HG03103 (cell line): ENCODE data around the gene TAF12.
"Not testable (repeated sequence)": the region's sequence is repeated elsewhere in the genome, so short reads cannot be mapped to it uniquely, and the experiment has no call there.

Experiments used
- ATAC-seq: cut with Tn5 transposase; IDR thresholded peaks from one replicate; pipeline ENCODE4 v1.9.1; 2021; ENCODE audit warnings: low read depth; ENCODE audit not compliant: unreplicated experiment

TAF12 gene

GRCh38 chr1:28642847-28643635 lies at the start of gene TAF12:
Gene TAF12, minus strand, starts transcription at chr1:28643067. Its CDS starts 20,986 bp downstream, at chr1:28622081.
- ATAC-seq = peak; percentile 62

GRCh38 chr1:28691627-28692026 lies 48.8 kb upstream of the TAF12 start:
- ATAC-seq = not testable (repeated sequence)

DNA sequence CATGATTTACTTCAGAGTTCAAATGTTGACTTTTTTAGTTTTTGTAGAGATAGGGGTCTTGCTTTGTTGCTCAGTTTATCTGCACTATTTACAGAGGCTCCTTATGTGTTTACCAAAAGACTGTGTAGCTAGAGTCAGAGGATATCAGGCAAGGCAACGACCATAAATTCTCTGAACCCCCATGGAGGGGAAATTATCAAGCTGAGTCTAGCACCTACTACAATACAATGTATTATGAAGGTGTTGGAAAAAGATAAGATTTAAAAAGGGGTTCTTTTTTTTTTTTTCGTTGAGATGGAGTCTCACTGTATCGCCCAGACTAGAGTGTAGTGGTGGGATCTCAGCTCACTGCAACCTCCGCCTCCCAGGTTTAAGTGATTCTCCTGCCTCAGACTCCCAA lies 42.1 kb upstream of the TAF12 start:
- no peak for ATAC-seq

DNA sequence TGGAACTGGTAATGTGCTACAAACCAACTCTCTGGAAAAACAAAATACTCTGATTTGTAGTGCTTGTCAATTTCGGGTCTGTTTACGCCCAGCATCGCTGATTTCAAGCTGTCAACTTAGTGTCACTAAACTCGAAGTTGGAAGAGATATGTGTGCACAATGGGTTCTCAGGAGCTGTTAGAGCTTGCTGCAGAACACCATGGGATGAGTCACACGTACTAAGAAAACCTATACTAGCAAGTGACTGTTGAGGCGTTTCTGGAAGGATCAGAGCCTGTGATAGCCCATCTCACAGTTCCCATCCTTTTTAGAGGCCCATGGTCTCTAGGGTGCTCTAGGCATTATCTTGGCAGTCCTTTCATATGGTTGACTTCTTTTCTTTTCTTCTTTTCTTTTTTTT lies 40.0 kb upstream of the TAF12 start:
- ATAC-seq = no peak

DNA sequence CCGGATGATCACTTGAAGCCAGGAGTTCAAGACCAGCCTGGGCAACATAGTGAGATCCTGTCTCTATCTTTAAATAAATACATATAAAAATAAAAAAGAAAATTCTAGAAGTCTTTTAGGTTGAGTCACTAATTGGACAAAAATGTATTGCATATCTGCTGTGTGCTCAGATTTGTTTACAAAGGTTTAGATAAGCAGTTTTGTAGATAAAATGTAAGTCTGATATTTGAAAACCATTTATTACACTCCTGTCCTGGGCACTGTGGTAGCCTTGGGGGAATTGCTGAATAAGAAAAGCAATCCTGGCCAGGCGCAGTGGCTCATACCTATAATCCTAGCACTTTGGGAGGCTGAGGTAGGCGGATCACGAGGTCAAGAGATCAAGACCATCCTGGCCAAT lies 37.3 kb upstream of the TAF12 start:
- ATAC-seq = no peak

DNA sequence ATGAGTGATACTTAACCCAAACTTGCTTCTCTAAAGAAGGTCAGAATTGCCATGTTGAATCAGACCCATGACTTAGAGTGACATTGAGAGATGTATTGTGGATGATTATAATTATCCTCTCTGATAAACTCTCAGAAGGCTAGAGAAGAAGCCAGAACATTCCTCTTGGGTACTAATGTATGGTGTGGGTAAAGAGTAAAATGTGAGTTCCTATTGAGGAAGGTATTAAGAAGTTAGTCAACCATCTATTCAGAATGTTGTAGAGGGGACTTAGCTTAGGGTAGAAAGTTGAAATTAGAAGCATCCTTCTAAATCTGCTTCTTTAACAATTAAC lies 33.0 kb upstream of the TAF12 start:
- ATAC-seq = no peak

DNA sequence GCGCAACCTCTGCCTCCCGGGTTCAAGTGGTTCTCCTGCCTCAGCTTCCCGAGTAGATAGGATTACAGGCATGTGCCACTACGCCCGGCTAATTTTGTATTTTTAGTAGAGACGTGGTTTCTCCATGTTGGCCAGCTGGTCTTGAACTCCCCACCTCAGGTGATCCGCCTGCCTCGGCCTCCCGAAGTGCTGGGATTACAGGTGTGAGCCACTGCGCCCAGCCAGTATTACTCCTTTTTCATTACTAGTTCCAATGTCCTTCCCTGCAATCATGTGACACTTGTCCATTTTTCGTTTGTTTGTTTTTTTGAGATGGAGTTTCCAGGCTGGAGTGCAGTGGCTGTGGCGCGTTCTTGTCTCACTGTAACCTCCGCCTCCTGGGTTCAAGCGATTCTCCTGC lies 30.1 kb upstream of the TAF12 start:
- ATAC-seq = not testable (repeated sequence)

DNA sequence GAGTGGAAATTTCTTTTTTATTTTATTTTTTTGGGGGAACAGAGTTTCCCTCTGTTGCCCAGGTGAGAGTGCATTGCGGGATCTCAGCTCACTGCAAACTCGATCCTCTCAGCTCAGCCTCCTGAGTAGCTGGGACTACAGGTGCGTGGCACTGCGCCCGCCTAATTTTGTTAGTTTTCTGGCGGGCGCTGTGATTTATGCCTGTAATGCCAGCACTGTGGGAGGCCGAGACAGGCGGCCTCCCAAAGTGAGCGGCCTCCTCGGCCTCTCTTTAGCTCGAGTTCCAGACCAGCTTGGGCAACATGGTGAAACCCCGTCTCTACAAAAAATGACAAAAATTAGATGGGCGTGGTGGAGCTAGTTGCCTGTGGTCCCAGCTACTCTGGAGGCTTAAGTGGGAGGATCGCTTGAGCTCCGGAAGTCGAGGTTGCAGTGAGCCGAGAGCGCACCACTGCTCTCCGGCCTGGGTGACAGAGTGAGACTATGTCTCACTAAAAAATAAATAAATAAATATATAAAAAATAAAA lies 28.4 kb upstream of the TAF12 start:
- ATAC-seq = no peak

DNA sequence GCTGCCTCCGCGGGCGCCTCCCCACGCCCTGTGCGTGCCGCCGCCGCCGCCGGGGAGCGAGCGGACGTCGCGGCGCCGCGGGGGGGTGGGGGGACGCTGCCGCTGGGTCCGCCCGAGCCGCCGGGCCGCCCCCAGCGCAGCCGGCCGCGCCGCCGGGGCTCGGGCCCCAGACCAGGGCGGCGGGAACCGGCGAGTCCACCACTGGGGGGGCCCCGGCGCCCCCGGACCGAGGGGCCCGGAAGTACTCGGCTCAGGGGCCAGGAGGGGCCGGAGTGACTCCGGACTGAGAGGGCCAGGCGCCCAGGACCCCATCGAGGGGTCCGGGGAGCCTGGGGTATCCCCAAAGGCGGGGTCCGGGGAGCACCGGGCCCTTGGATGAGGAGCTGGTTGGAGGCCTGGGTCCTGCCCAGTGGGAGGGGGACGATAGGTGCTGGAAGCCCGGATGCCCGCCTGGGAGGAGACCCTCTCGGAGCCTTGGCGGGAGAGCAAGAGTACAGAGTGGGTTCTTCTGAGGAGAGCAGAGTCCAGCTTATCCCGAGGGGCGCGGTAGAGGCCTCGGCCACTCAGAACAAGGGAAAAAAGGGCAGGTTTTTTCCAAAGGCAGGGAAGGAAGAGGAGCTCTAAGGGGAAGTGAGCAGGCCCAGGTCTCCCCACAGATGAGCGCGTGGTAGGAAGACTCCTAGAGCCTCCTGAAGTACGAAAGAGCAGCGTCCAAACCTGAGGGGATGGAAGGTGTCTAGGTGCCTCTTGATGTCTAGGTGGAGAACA lies 26.3 kb upstream of the TAF12 start:
- ATAC-seq = peak; percentile 40

- peak; percentile 59 for ATAC-seq
Measured at GRCh38 chr1:28668191-28668955, 25.5 kb upstream of the TAF12 start, which contains the start of gene GMEB1. Gene GMEB1, plus strand, starts transcription at chr1:28668784. Its CDS starts 14,829 bp downstream, at chr1:28683613.

DNA sequence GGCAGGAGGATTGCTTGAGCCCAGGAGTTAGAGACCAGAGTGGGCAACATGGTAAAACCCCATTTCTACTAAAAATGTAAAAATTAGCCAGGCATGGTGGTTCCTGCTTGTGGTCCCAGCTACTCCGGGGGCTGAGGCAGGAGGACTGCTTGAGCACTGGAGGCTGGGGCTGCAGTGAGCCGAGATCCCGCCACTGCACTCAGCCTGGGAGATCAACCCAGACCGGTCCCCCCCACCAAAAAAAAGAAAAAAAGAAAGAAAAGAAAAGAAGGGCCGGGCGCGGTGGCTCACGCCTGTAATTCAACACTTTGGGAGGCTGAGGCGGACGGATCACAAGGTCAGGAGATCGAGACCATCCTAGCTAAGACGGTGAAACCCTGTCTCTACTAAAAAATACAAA lies 23.9 kb upstream of the TAF12 start:
- no peak for ATAC-seq

DNA sequence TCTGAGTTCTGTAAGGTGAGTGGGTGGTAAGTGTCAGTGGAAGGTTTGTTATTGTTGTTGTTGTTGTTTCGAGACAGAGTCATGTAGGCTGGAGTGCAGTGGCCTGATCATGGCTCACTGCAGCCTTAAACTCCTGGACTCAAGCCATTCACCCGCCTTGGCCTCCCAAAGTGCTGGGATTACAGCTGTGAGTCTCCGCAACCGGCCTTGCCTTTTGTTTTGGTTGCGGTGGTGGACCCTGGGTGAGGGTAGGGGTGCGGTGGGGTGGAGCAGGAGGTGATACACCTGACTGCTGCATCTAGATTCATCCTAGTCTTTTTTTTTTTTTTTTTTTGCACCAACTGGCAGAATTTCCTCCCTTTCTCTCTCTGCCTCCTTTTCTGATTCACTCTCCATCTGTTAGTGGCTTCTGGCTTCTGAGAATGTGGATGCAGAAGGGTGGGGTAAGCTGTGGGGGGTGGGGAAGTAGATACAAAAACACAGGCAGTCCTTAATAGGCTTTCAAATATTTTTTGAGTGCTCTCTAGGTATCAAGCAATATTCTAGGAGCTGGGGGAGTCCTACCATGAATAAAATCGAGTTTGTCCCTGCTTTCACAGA lies 21.1 kb upstream of the TAF12 start:
- no peak for ATAC-seq

DNA sequence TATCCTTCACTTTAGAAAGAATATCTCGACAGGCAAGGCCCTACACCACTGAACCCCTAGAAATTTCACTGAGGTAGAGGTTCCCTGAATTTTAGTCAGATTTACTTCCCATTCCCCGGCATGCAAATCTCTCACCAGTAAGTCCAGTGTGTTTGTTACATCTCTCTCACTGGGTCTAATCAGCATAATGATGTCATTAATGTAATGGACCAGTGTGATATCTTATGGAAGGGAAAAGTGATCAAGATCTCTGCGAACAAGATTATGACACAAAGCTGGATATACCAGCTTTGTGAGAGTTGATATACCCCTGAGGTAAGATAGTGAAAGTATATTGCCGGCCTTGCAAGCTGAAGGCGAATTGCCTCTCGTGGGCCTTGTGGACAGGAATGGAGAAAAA lies 13.5 kb upstream of the TAF12 start:
- no peak for ATAC-seq

GRCh38 chr1:28655448-28656311 lies 12.8 kb upstream of the TAF12 start:
- ATAC-seq = not testable (repeated sequence)

GRCh38 chr1:28653870-28654269 lies 11.0 kb upstream of the TAF12 start:
- ATAC-seq = not testable (repeated sequence)

DNA sequence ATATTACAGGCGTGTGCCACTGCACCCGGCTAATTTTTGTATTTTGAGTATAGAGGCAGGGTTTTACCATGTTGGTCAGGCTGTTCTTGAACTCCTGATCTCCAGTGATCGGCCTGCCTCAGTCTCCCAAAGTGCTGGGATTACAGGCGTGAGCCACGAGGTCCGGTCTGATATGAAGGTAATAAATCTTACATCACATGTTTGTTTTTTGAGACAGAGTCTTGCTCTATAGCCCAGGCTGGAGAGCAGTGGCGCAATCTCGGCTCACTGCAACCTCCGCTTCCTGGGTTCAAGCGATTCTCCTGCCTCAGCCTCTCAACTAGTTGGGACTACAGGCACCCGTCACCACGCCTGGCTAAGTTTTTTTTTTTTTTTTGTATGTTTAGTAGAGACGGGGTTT lies 10.2 kb upstream of the TAF12 start:
- ATAC-seq = not testable (repeated sequence)

DNA sequence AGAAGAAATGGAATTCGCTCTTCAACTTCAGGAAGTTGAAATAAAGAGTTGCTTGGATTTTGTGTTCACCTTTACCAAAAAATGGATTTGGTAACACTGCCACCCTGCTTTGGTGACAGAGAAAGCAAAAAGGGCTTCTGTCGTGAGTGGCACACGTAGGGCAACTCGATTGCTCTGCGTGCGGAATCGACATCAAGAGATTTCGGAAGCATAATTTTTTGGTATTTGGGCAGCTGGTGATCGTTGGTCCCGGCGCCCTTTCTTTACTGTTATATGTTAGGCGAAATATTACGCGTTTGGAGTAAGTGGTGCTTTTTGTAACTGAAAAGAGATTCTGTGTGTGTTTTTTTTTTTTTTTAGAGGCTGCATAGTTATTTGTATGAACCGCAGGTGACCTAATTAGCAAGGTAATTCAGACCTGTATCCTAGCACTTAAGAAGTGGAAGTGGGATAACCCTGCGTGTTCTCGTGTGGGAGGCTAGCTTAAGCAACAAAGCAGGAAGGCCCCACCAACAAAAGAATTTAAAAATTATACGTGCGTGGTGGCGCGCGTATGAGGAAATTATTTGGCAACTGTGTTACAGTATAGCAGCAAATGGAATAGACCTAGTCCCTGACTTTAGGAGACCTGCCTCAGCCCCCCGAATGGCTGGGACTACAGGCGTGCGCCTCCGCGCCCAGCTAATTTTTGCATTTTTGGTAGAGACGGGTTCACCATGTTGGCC lies 5.8 kb upstream of the TAF12 start, which contains the start of gene RNU11:
RNU11 (plus strand) TSS at position 127 of the 725 bp plus-strand sequence.
- ATAC-seq = peak; percentile 41

GRCh38 chr1:28648008-28648473 lies 5.2 kb upstream of the TAF12 start:
- peak; percentile 71 for ATAC-seq

DNA sequence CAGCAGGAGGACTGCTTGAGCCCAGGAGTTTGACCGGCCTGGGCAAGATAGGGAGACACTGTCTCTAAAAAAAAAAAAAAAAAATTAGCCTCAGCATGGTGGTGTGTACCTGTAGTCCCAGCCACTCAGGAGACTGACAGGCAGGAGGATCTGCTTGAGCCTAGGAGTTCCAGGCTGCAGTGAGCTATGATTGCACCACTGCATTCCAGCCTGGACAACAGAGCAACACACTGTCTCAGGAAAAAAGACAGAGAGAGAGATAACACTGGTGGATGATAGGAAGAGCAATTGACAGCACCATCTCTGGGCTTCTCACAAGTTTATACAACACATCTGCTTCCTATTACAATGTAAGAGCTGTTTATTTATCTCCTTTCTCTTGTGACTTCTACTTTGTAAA lies 3.2 kb upstream of the TAF12 start:
- ATAC-seq = no peak
